AG09319 (cell line): Measurements from ENCODE around the gene SEC14L6.

Experiments used
- DNase-seq: peaks from one replicate; pipeline ENCODE4 v3.0.0-alpha.2; 2010; ENCODE audit warnings: low read depth; ENCODE audit errors: extremely low read depth
- TF ChIP-seq, protein P1 (sequence below): IDR thresholded peaks from 2 replicates; pipeline ENCODE4 v1.5.1; 2011; ENCODE audit warnings: low read depth, mild to moderate bottlenecking, inconsistent platforms, low read length, moderate library complexity

Gene SEC14L6

DNA sequence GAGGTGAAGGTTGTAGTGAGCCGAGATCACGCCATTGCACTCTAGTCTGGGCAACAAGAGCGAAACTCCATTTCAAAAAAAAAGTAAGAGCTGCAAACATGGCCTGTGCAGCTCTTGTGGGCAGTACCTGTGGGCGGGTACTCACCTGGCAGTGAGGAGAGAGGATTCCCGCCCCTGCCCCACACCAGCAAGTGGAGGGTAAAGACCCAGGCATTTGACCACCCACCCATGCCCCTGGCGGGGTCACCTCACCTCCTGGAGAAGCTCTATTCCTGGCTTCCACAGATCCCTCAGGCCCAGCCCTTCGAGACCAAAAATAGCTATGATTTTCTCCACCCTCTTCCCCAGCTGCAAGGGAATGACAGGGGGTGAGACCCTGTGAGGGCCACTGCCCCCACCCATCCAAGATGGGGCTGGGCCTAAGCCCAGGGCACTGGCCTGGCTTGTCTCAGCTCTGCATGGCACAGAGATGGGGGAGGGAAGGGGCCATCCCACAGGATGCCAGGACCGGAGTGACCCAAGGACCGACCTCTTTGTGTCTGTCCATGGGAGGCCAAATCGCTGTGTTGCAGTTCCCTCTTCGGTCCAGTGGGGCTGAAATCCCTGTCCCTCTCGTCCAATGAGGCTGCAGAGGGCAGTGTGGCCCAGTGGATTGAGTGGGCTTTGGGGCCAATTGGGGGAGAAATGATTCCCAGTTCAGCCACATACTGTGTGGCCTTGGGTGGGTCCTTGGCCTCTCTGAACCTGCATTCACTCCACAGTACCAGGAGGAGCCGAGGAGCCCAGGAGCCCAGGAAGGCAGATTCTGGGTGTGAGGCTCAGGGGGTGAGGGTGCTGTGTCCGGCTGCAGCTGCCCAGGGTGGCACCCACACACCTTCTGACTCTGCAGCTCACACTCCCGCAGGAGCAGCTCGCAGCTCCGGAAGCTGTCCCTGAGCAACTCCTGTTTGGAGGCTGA lies 14.6 kb downstream of the SEC14L6 start:
- TF ChIP-seq, protein P1, sequence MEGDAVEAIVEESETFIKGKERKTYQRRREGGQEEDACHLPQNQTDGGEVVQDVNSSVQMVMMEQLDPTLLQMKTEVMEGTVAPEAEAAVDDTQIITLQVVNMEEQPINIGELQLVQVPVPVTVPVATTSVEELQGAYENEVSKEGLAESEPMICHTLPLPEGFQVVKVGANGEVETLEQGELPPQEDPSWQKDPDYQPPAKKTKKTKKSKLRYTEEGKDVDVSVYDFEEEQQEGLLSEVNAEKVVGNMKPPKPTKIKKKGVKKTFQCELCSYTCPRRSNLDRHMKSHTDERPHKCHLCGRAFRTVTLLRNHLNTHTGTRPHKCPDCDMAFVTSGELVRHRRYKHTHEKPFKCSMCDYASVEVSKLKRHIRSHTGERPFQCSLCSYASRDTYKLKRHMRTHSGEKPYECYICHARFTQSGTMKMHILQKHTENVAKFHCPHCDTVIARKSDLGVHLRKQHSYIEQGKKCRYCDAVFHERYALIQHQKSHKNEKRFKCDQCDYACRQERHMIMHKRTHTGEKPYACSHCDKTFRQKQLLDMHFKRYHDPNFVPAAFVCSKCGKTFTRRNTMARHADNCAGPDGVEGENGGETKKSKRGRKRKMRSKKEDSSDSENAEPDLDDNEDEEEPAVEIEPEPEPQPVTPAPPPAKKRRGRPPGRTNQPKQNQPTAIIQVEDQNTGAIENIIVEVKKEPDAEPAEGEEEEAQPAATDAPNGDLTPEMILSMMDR = no peak

DNA sequence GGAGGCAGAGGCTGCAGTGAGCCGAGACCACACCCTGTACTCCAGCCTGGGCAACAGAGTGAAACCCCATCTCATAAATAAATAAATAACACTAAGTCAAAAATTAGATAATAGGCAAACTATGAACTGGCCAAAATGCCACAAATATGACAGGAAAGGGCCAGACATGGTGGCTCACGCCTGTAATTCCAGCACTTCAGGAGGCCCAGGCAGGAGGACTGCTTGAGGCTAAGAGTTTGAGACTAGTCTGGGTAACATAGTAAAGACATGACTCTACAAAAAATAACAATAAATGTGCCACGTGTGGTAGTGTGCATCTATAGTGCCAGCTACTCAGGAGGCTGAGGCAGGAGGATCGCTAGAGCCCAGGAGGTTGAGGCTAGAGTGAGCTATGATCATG lies 19.9 kb downstream of the SEC14L6 start:
- no peak for DNase-seq
- TF ChIP-seq, protein P1 = no peak

More for the DNA sequence above, 14.6 kb downstream of the SEC14L6 start:
- DNase-seq = no peak

DNA sequence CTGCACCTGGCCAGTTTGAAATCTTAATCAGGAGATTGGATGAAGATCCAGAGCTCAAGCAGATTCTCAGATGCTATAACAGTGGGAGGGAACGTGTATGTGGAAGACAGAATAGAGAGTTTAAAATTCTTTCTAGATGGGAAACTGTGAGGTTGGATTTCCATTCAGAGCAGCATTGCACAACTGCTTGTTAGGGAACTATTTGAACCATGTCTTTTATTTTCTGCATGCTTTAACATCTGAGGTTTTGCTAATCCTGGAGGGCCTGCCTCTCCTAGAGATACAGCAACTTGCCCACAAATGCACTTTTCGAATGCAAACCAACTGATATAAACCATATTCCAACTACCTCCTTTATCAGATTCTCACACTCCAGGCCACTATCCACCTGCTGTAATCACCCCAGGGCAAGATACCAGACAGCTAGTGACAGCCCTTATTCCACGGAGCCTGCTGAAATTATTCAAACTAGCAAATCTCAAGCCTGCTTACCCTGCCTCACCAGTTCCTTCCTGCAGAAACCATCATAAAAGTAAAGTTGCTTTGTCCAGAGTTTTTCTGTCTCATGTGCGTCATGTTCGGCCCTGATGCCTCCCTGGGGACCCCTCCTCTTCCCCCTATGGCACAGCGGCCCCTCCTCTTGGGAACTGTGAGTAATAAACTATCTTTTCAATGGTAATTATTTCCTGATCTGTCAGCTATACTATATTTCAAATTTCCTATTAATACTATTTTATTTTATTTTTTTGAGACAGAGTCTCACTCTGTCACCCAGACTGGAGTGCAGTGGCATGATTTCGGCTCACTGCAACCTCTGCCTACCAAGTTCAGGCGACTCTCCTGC lies 22.7 kb downstream of the SEC14L6 start:
- DNase-seq = no peak
- TF ChIP-seq, protein P1 = no peak

DNA sequence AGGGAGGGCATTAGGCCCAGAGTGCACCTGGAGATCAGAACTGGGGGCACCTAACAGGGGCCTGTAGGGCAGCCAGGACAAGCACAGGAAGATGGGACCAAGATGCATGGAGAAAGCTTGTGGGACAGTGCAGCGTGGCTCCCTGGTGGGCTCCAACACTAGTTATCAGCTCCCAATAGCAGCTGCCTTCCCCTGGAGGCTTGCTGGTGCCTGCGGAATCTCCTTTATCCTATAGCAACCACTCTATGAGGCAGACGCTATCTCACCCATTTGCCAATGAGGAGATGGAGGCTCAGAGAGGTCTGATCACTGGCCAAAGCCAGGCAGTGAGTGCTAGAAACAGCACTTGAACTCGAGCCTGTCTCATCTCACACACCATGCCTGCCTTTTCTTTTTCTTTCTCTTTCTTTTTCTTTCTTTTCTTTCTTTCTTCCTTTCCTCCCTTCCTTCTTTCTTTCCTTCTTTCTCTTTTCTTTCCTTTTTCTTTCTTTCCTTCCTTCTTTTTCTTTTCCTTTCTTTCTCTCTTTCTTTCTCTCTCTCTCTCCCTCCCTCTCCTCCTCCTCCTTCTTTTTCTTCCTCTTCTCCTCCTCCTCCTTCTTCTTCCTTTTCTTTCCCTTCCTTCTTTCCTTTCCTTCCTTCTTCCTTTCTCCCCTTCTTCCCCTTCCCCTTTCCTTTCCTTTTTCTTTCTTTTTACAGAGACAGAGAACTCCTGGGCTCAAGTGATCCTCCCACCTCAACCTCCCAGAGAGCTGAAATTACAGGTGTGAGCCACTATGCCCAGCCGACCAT lies 25.0 kb downstream of the SEC14L6 start:
- no peak for DNase-seq
- TF ChIP-seq, protein P1 = no peak

DNA sequence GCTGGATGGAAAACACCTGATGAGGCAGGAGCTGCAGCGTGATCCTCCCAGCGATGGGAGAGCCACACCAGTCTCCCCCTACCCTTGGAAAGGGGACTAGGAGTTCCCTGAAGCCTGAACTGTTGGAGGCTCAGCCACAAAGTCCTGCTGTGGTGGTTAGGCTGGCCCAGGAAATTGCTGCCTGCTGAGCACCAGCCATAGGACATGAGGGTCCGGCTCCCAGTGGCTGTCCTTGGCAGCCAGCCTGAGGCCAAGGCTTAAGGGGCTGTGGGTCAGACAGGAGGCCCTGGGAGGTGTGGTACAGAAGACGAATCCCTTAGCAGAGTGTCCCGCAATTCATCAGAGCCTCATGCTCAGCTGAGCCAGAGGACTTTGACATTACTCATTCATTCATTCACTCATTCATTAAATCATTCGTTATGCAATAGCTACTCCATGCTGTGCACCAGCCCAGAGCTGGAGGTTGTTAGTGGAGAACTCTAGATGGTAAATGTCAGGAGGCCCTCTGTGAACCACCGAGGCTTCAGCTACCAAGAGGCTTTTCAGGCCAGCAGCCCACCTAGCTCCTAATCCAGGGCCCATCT lies 26.6 kb downstream of the SEC14L6 start:
- TF ChIP-seq, protein P1 = no peak
- DNase-seq = no peak

DNA sequence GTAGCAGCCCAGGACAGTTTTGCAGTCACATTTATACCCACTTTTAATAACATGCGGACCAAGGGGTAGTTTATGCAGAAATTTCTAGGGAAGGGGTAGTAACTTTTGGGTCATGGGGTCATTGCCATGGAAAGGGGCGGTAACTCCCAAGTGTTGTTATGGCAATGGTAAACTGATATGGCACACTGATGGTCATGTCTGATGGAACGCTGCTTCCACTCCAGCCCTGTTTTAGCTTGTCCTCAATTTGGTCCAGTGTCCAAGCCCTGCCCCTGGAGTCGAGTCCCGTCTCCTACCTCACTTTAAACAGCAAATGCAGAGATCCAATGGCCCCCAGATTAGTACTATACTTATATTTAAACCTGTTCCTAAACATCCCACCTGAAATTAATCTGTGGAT lies 29.8 kb downstream of the SEC14L6 start:
- DNase-seq = no peak
- TF ChIP-seq, protein P1 = no peak
